IMR-90 (cell line): ENCODE measurements around the gene GADD45A. TPM values are rescaled to one million over a fixed set of nuclear protein-coding genes. Genes with fewer than 3 reads are reported as not detected.

ENCODE experiments used
- ATAC-seq: fragments of 200-7000 bp; cut with Tn5 transposase; 2 replicates; pipeline ENCODE4 v1.9.1; 2020; ENCODE audit warnings: low read depth, mild to moderate bottlenecking, moderate library complexity
- BruUV-seq: library from RNA; stranded (reverse); fragments of 400-500 nt; replicated peaks from 2 replicates; lab custom pipeline; 2021; lab: Mats Ljungman, UMichigan
- CTCF ChIA-PET: fragments of 300-600 bp; formaldehyde crosslinking; extraction: SDS; loops from one replicate; lab custom pipeline; 2021; ENCODE audit warnings: antibody characterized with exemption; lab: Yijun Ruan, JAX
- POLR2A ChIA-PET: fragments of 300-600 bp; sonication (Branson Sonifier 250); formaldehyde crosslinking; loops from one replicate; lab custom pipeline; 2022; ENCODE audit warnings: antibody characterized with exemption; ENCODE audit not compliant: unreplicated experiment; lab: Charles Lee
- DNase-seq: peaks from one replicate; pipeline ENCODE4 v3.0.0; 2013
- H2AFZ ChIP-seq: replicated peaks from 2 replicates; pipeline ENCODE3; 2013; ENCODE audit warnings: low read length, mild to moderate bottlenecking; ENCODE audit not compliant: poor library complexity
- H2AK5ac ChIP-seq: 2 replicates; pipeline ENCODE4 v1.6.1; 2013; ENCODE audit warnings: low read depth, low read length, inconsistent platforms
- H2AK9ac ChIP-seq: replicated peaks from 2 replicates; pipeline ENCODE3; 2013; ENCODE audit warnings: mild to moderate bottlenecking, low read depth, low read length, moderate library complexity; ENCODE audit not compliant: poor library complexity
- H2BK120ac ChIP-seq: 2 replicates; pipeline ENCODE4 v1.6.1; 2013; ENCODE audit warnings: low read depth, low read length, inconsistent platforms
- H2BK15ac ChIP-seq: 3 replicates; pipeline ENCODE4 v1.6.1; 2013; ENCODE audit warnings: low read depth, low read length, inconsistent platforms
- H2BK20ac ChIP-seq: 2 replicates; pipeline ENCODE4 v1.6.1; 2013; ENCODE audit warnings: low read depth, mild to moderate bottlenecking, inconsistent platforms, low read length, moderate library complexity
- H2BK5ac ChIP-seq: 2 replicates; pipeline ENCODE4 v1.6.1; 2013; ENCODE audit warnings: mild to moderate bottlenecking, low read depth, low read length, inconsistent platforms; ENCODE audit not compliant: poor library complexity, severe bottlenecking
- H3K14ac ChIP-seq: replicated peaks from 2 replicates; pipeline ENCODE4 v1.6.1; 2013; ENCODE audit warnings: low read depth, low read length, inconsistent platforms
- H3K18ac ChIP-seq: 2 replicates; pipeline ENCODE4 v1.6.1; 2013; ENCODE audit warnings: low read depth, low read length, control low read depth
- H3K23ac ChIP-seq: 2 replicates; pipeline ENCODE4 v1.6.1; 2013; ENCODE audit warnings: low read depth, low read length, inconsistent platforms
- H3K27ac ChIP-seq: 2 replicates; pipeline ENCODE4 v1.5.1; 2013; ENCODE audit warnings: mild to moderate bottlenecking, control low read depth, low read length; ENCODE audit not compliant: insufficient read depth
- H3K27me3 ChIP-seq: 2 replicates; pipeline ENCODE4 v1.6.1; 2013; ENCODE audit warnings: low read length; ENCODE audit not compliant: control insufficient read depth, insufficient read depth
- H3K36me3 ChIP-seq: 2 replicates; pipeline ENCODE4 v1.6.1; 2013; ENCODE audit warnings: low read length, mixed read lengths; ENCODE audit not compliant: control insufficient read depth, insufficient read depth
- H3K4ac ChIP-seq: 2 replicates; pipeline ENCODE4 v1.6.1; 2013; ENCODE audit warnings: low read depth, low read length, inconsistent platforms
- H3K4me1 ChIP-seq: 2 replicates; pipeline ENCODE4 v1.6.1; 2013; ENCODE audit warnings: low read length, mixed read lengths; ENCODE audit not compliant: control insufficient read depth, insufficient read depth
- H3K4me2 ChIP-seq: 2 replicates; pipeline ENCODE4 v1.6.1; 2013; ENCODE audit warnings: low read depth, mild to moderate bottlenecking, control low read depth, low read length, moderate library complexity
- H3K4me3 ChIP-seq: 2 replicates; pipeline ENCODE4 v1.5.1; 2013; ENCODE audit warnings: low read depth, mild to moderate bottlenecking, control low read depth, low read length, moderate library complexity; ENCODE audit not compliant: insufficient read depth
- H3K56ac ChIP-seq: 2 replicates; pipeline ENCODE4 v1.6.1; 2013; ENCODE audit warnings: low read length, inconsistent platforms; ENCODE audit not compliant: insufficient read depth; ENCODE audit errors: extremely low read depth
- H3K79me1 ChIP-seq, 2 experiments: 2 replicates each; pipeline ENCODE4 v1.6.1; 2013; ENCODE audit warnings: low read length in 2 of 2, inconsistent platforms in 1 of 2, low read depth in 1 of 2
- H3K9ac ChIP-seq: 2 replicates; pipeline ENCODE4 v1.6.1; 2013; ENCODE audit warnings: low read depth, low read length, control low read depth
- H3K9me1 ChIP-seq: 2 replicates; pipeline ENCODE4 v1.6.1; 2013; ENCODE audit warnings: low read length, inconsistent platforms; ENCODE audit not compliant: insufficient read depth
- H3K9me3 ChIP-seq: 2 replicates; pipeline ENCODE4 v1.6.1; 2013; ENCODE audit warnings: low read length; ENCODE audit not compliant: control insufficient read depth, insufficient read depth
- H4K20me1 ChIP-seq: 2 replicates; pipeline ENCODE4 v1.6.1; 2013; ENCODE audit warnings: low read length, inconsistent platforms; ENCODE audit not compliant: insufficient read depth
- H4K5ac ChIP-seq: 2 replicates; pipeline ENCODE4 v1.6.1; 2013; ENCODE audit warnings: mild to moderate bottlenecking, low read depth, low read length, control low read depth
- H4K8ac ChIP-seq, 2 experiments: 2 replicates each; pipeline ENCODE4 v1.6.1; 2013; ENCODE audit warnings: low read depth in 2 of 2, low read length in 2 of 2, control low read depth in 1 of 2, inconsistent platforms in 1 of 2
- H4K91ac ChIP-seq: 2 replicates; pipeline ENCODE4 v1.6.1; 2013; ENCODE audit warnings: low read depth, low read length, inconsistent platforms; ENCODE audit not compliant: insufficient read depth
- MAFK ChIP-seq: IDR thresholded peaks from 2 replicates; pipeline ENCODE4 v1.6.1; 2012; ENCODE audit warnings: low read depth, low read length, improper control_type of control experiment
- WGBS, 2 experiments: methylation state at CpG; one replicate each; pipeline versions ENCODE4 v1.1.5 to v1.1.7; 2013; ENCODE audit warnings: missing lambda C conversion rate in 2 of 2; ENCODE audit not compliant: insufficient read length in 1 of 2; ENCODE audit errors: extremely low coverage in 2 of 2; 5-methylcytosine and 5-hydroxymethylcytosine counted together
- dilution Hi-C: fragments of 300-500 bp; cut with HindIII; formaldehyde crosslinking; loops from one replicate; pipeline ENCODE4 v1.14.3; 2018; ENCODE audit warnings: low sequenced_read_pairs; ENCODE audit not compliant: unreplicated experiment
- in situ Hi-C: fragments of 300-500 bp; cut with MboI; formaldehyde crosslinking; loops from 3 replicates; pipeline ENCODE4 v1.14.3; 2019; ENCODE audit warnings: low sequenced_read_pairs, inconsistent platforms, mixed read lengths
- intact Hi-C: fragments of 100-400 bp; cut with micrococcal nuclease; formaldehyde crosslinking; loops from 2 replicates; pipeline ENCODE4 v1.10.0; 2022
- polyA plus RNA-seq, 3 experiments: library from polyadenylated mRNA; depleted of rRNA; stranded (reverse); fragments of >200 nt; gene quantifications; 2 replicates each; pipeline ENCODE4 v1.2.3, GENCODE V29; 2012; ENCODE audit warnings: low replicate concordance in 1 of 3
- total RNA-seq: library from RNA; depleted of rRNA; stranded (reverse); fragments of >200 nt; gene quantifications from 2 replicates; pipeline ENCODE4 v1.2.3, GENCODE V29; 2012

The GADD45A gene
- total and polyA plus RNA-seq, 2 of the 4 experiments (the other 2 are of a cell fraction), result 10.9 to 114 TPM

DNA sequence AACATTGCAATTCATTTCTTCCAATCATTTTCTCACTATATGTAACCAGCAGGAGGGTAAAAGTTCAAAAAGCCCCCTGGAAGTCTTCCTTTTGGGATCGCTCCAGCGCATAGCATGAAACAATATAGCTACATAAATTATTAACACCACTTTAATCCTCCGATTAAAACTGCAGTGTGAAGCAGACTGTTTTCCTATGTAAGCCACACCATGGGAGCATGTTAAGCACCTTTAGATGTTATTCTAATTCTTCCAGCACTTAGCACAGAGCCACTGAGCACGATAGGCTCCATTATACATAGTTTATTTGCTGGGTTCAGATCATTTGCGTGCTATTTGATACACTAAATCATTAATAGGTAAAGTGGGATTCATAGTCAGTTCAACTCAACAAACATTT, 18.4 kb upstream of the GADD45A start:
- BruUV-seq, result no TSS peak
- H4K20me1 ChIP-seq, result no peaks in the 10 kb centered on the region

More for the DNA sequence above, 18.4 kb upstream of the GADD45A start:
- H2BK120ac ChIP-seq, result no peak overlapping the region
- intact Hi-C loops, result no loop called here
- no peak for DNase-seq
- no peak overlapping the region for H3K4ac ChIP-seq
- H3K4me3 ChIP-seq, result no peak overlapping the region
- WGBS, 2 experiments, result no CpG with 5 or more reads among the region's 5 CpGs
- H2AK5ac ChIP-seq, result no peak overlapping the region
- H2BK5ac ChIP-seq, result no peak overlapping the region
- ATAC-seq, result no peak
- H3K9ac ChIP-seq, result no peak overlapping the region
- no peak overlapping the region for H4K8ac ChIP-seq
- H3K27ac ChIP-seq, result no peak overlapping the region
- no peak overlapping the region for H2BK15ac ChIP-seq
- POLR2A ChIA-PET, result no interaction called here
- H3K9me1 ChIP-seq, result no peaks in the 10 kb centered on the region
- no peak overlapping the region for H2AFZ ChIP-seq
- no peak overlapping the region for H3K18ac ChIP-seq
- no peak overlapping the region for H2AK9ac ChIP-seq
- dilution Hi-C loops, result no loop called here
- TF ChIP-seq MAFK, result no peak
- H3K9me3 ChIP-seq, result no peaks in the 10 kb centered on the region
- CTCF ChIA-PET, result interaction anchor here (0.6 kb wide), 1 partner anchor 9 kb away, joined by 3 read pairs; no protein-coding TSS in a partner anchor
- no peak overlapping the region for H2BK20ac ChIP-seq
- no peaks in the 10 kb centered on the region for H3K79me1 ChIP-seq
- no peak overlapping the region for H3K23ac ChIP-seq
- no peaks in the 10 kb centered on the region for H3K36me3 ChIP-seq
- no peak overlapping the region for H3K4me2 ChIP-seq
- H3K4me1 ChIP-seq, result no peaks in the 10 kb centered on the region
- no peak overlapping the region for H3K56ac ChIP-seq
- H3K27me3 ChIP-seq, result no peaks in the 10 kb centered on the region; the same call in 1 of the 2 replicates
- no peak overlapping the region for H3K14ac ChIP-seq
- no peak overlapping the region for H4K5ac ChIP-seq
- H4K91ac ChIP-seq, result no peak overlapping the region
- in situ Hi-C loops, result no loop called here
